HCT116 (cell line): ENCODE results near the gene VAMP1. TPM values are rescaled to one million over a fixed set of nuclear protein-coding genes. Genes with fewer than 3 reads are reported as not detected.

Source experiments
- CBX3 ChIP-seq: IDR thresholded peaks from 2 replicates; pipeline ENCODE4 v1.6.1; 2012; ENCODE audit warnings: low read depth
- CEBPB ChIP-seq: IDR thresholded peaks from 2 replicates; pipeline ENCODE4 v1.6.1; 2012; ENCODE audit warnings: low read depth
- EGR1 ChIP-seq: IDR thresholded peaks from 2 replicates; pipeline ENCODE4 v1.6.1; 2012; ENCODE audit warnings: low read depth
- EZH2 ChIP-seq: fragments of 200-600 bp; sonication (generic); IDR thresholded peaks from 2 replicates; pipeline ENCODE4 v1.6.1; 2017; ENCODE audit warnings: antibody characterized with exemption, mixed run types
- POLR2A ChIP-seq: IDR thresholded peaks from 2 replicates; pipeline ENCODE4 v1.7.0; 2011; ENCODE audit warnings: borderline replicate concordance; ENCODE audit not compliant: insufficient read depth, insufficient read length; ENCODE audit errors: extremely low read depth
- POLR2AphosphoS5 ChIP-seq: IDR thresholded peaks from 2 replicates; pipeline ENCODE4 v1.6.1; 2011; ENCODE audit warnings: mild to moderate bottlenecking, low read depth, low read length, moderate library complexity
- RAD21 ChIP-seq: IDR thresholded peaks from 2 replicates; pipeline ENCODE4 v1.6.1; 2012; ENCODE audit warnings: low read depth, mild to moderate bottlenecking
- SP1 ChIP-seq: IDR thresholded peaks from 2 replicates; pipeline ENCODE4 v1.6.1; 2012; ENCODE audit warnings: low read depth
- SRF ChIP-seq: IDR thresholded peaks from 2 replicates; pipeline ENCODE4 v1.6.1; 2012; ENCODE audit warnings: low read depth
- TCF7L2 ChIP-seq: IDR thresholded peaks from 2 replicates; pipeline ENCODE4 v1.7.0; 2011; ENCODE audit warnings: borderline replicate concordance, inconsistent platforms; ENCODE audit not compliant: insufficient read depth, insufficient read length; ENCODE audit errors: extremely low read depth
- total RNA-seq: library from RNA; stranded (reverse); gene quantifications from one replicate; pipeline ENCODE4 v1.2.1, GENCODE V29; 2021; ENCODE audit not compliant: unreplicated experiment
- TF ChIP-seq, protein P1 (sequence below), 3 experiments: fragments of 200-600 bp in 1 of 3; sonication (generic) in 1 of 3; IDR thresholded peaks in 2 of 3; conservative IDR thresholded peaks in 1 of 3; 2 replicates each; pipeline ENCODE4 v1.5.1; 2012 to 2017; ENCODE audit warnings: low read depth in 2 of 3, low read length in 2 of 3, antibody characterized with exemption in 1 of 3, borderline replicate concordance in 1 of 3, control low read depth in 1 of 3, mild to moderate bottlenecking in 1 of 3, mixed read lengths in 1 of 3, mixed run types in 1 of 3, moderate library complexity in 1 of 3; ENCODE audit not compliant: insufficient read depth in 1 of 3
- TF ChIP-seq, protein P2 (sequence below): IDR thresholded peaks from 2 replicates; pipeline ENCODE4 v1.6.1; 2012; ENCODE audit warnings: low read depth

VAMP1 gene
- total RNA-seq, 1 experiment from 2014 or later: 12.1 TPM

DNA sequence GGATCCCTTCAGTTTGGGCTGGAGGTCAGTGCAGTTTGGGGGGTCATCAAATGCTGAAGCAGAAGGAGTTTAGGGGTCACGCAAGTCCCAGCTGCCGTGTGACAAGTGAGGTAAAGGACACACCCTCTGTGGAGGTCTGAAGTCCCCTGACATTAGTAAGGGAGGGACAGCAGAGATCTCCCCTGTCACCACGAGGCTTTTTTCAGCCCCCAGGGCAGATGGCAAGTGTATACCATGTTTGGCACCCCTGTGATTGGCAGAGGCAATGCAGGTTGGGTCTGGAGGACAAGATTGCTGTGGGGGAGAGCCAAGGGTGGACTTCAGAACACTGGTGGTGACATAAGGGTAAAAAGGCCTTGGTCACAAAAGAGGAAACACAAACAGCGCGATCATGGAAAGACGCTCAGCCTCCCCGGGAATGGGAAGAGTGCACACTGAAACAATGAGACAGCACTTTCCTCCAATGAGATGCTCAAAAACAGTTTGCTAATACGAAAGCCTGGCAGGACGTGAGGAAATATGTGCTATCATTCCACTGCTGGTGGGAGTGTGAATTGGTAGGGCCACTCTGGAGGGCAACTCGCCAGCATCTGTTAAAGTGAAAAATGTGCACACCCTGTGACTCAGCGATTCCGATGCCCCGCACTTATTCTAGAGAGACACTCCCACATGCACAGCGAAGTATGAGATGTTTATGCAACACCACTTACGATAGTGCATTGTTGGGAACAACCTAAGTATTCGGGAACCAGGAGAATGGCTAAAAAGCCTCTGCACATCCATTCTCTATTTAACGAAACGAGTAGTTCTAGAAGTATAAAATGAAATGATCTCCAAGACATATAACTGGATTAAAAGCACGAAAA, 40.1 kb downstream of the VAMP1 start (continued):
- TF ChIP-seq RAD21: no peak
- TF ChIP-seq EGR1: peak; percentile 70
- peak; percentile 69; the same call in 1 of the 2 replicates for TF ChIP-seq CBX3
- TF ChIP-seq POLR2AphosphoS5: peak; percentile 51; the same call in 1 of the 2 replicates
- TF ChIP-seq EZH2: no peak
- peak; percentile 59 for TF ChIP-seq SP1
- TF ChIP-seq SRF: no peak
- TF ChIP-seq, protein P1, sequence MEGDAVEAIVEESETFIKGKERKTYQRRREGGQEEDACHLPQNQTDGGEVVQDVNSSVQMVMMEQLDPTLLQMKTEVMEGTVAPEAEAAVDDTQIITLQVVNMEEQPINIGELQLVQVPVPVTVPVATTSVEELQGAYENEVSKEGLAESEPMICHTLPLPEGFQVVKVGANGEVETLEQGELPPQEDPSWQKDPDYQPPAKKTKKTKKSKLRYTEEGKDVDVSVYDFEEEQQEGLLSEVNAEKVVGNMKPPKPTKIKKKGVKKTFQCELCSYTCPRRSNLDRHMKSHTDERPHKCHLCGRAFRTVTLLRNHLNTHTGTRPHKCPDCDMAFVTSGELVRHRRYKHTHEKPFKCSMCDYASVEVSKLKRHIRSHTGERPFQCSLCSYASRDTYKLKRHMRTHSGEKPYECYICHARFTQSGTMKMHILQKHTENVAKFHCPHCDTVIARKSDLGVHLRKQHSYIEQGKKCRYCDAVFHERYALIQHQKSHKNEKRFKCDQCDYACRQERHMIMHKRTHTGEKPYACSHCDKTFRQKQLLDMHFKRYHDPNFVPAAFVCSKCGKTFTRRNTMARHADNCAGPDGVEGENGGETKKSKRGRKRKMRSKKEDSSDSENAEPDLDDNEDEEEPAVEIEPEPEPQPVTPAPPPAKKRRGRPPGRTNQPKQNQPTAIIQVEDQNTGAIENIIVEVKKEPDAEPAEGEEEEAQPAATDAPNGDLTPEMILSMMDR (IDR thresholded peaks at IDR 0.05 in 2 of 3, conservative IDR thresholded peaks at IDR 0.05 in 1 of 3; ENCODE audit: borderline replicate concordance in 1 of 3, insufficient read depth in 1 of 3, low read depth in 2 of 3, low read length in 2 of 3): no peak
- peak; percentile 79; the same call in 1 of the 2 replicates for TF ChIP-seq CEBPB
- no peak for TF ChIP-seq TCF7L2
- no peak for TF ChIP-seq POLR2A
- TF ChIP-seq, protein P2, sequence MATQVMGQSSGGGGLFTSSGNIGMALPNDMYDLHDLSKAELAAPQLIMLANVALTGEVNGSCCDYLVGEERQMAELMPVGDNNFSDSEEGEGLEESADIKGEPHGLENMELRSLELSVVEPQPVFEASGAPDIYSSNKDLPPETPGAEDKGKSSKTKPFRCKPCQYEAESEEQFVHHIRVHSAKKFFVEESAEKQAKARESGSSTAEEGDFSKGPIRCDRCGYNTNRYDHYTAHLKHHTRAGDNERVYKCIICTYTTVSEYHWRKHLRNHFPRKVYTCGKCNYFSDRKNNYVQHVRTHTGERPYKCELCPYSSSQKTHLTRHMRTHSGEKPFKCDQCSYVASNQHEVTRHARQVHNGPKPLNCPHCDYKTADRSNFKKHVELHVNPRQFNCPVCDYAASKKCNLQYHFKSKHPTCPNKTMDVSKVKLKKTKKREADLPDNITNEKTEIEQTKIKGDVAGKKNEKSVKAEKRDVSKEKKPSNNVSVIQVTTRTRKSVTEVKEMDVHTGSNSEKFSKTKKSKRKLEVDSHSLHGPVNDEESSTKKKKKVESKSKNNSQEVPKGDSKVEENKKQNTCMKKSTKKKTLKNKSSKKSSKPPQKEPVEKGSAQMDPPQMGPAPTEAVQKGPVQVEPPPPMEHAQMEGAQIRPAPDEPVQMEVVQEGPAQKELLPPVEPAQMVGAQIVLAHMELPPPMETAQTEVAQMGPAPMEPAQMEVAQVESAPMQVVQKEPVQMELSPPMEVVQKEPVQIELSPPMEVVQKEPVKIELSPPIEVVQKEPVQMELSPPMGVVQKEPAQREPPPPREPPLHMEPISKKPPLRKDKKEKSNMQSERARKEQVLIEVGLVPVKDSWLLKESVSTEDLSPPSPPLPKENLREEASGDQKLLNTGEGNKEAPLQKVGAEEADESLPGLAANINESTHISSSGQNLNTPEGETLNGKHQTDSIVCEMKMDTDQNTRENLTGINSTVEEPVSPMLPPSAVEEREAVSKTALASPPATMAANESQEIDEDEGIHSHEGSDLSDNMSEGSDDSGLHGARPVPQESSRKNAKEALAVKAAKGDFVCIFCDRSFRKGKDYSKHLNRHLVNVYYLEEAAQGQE: no peak
